Lower leg skin (tissue), 3 donors: Measurements from ENCODE around the gene EML4.

Source experiments
- CTCF ChIP-seq, 3 donors: fragments of 450-650 bp; IDR thresholded peaks; one replicate each; pipeline ENCODE4 v1.5.1; 2016; ENCODE audit warnings: antibody characterized with exemption in 3 of 3, mild to moderate bottlenecking in 3 of 3, moderate library complexity in 2 of 3
- POLR2A ChIP-seq, 2 donors: fragments of 450-650 bp; IDR thresholded peaks; one replicate each; pipeline ENCODE4 v1.6.1; 2016 to 2017; ENCODE audit warnings: antibody characterized with exemption in 2 of 2, mild to moderate bottlenecking in 1 of 2, moderate library complexity in 1 of 2

GRCh38 chr2:42348113-42348805 is 179.1 kb downstream of the EML4 start:
- no peak for TF ChIP-seq POLR2A (IDR thresholded peaks at IDR 0.05)
- TF ChIP-seq CTCF (IDR thresholded peaks at IDR 0.05): no peak
